SK-N-MC (cell line): Measurements from ENCODE around the gene AIF1L.

Experiments used
- EZH2 ChIP-seq: fragments of 200-600 bp; sonication (generic); IDR thresholded peaks from one replicate; pipeline ENCODE4 v1.6.1; 2017; ENCODE audit warnings: antibody characterized with exemption
- POLR2AphosphoS5 ChIP-seq: IDR thresholded peaks from 2 replicates; pipeline ENCODE4 v1.6.1; 2012; ENCODE audit warnings: mild to moderate bottlenecking, low read depth, low read length, borderline replicate concordance

- TF ChIP-seq EZH2 (no peak), POLR2AphosphoS5 (no peak)
These were observed 39.4 kb upstream of the AIF1L start for GRCh38 chr9:131056781-131057506.
